NCI-H1694 treated with DMSO at 0.1 percent for 48 hours (cell line): ENCODE measurements around the gene HNRNPUL1.

Experiments
- DNase-seq: peaks from one replicate; lab custom pipeline; 2025; lab: John Stamatoyannopoulos, UW

The HNRNPUL1 gene

GRCh38 chr19:41353466-41354342 lies 89.5 kb downstream of the HNRNPUL1 start, which contains the start of gene TGFB1:
TSS of gene TGFB1 (minus strand) at chr19:41353922. CDS start at chr19:41353044, 878 bp downstream.
- peak; percentile 34 for DNase-seq

DNA sequence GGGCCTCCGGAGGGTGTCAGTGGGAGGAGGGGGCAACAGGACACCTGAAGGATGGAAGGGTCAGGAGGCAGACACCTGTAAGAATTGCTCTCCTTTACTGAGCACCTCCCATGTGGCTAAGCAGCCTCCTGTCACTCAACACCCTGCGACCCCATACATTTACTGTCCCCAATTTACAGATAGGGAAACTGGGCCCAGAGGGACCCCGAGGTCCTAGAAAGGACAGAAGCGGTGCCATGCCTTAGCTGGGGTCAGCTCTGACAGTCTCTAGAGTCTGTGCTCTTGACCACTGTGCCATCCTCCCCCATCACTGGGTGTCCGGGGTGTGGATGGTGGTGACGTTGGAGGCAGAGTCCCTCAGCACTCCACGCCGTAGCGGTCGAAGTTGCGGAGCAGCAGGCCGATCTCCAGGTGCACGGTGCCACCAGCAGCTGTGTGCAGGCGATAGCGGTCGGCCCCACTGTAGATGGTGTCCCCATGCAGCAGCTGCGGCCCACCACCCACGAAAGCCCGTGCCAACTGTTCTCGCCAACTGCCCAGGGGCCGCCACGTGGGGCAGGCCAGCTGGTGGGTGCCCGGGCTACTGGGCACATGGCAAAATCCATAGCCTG lies 90.3 kb downstream of the HNRNPUL1 start:
- DNase-seq, result no peak

DNA sequence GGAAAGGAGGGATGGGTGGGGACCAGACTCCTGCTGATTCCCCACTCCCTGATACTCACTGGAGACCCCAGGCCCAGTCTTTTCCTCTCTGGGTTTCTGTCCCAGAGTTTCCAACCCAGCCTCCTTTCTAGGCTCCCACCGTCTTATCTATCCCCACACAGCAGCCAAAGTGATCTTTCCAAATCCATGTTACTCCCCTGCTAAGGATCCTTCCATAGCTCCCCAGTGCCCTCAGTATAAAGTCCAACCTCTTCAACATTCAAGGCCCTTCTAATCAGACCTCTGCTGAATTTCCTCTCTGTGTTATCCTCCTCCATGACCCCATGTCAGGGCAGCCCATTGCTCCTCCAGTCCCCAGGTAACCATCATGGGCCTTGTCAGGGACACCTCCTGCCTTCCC lies 90.9 kb downstream of the HNRNPUL1 start:
- no peak for DNase-seq

- no peak for DNase-seq
These were observed 91.6 kb downstream of the HNRNPUL1 start for GRCh38 chr19:41355802-41356201.

GRCh38 chr19:41356984-41357739 lies 93.0 kb downstream of the HNRNPUL1 start:
- DNase-seq, result no peak
